K562 (cell line): ENCODE results near the gene TCAP. TPM values are rescaled to one million over a fixed set of nuclear protein-coding genes. Genes with fewer than 3 reads are reported as not detected.

Experiments
- ATAC-seq: fragments of 200-7000 bp; cut with Tn5 transposase; 3 replicates; pipeline ENCODE4 v1.9.1; 2020; ENCODE audit warnings: moderate library complexity
- BruUV-seq: library from RNA; stranded (reverse); fragments of 400-500 nt; replicated peaks from 2 replicates; lab custom pipeline; 2021; lab: Mats Ljungman, UMichigan
- CTCF ChIA-PET: fragments of 300-600 bp; formaldehyde crosslinking; extraction: SDS; loops from one replicate; lab custom pipeline; 2021; ENCODE audit warnings: low intra/inter-chr PET ratio; lab: Yijun Ruan, JAX
- POLR2A ChIA-PET: fragments of 300-600, 350-650 bp; sonication (Branson Sonifier 250); formaldehyde crosslinking; extraction: SDS; loops from one replicate; lab custom pipeline; 2021; ENCODE audit warnings: antibody characterized with exemption, inconsistent platforms; lab: Yijun Ruan, JAX
- DNase-seq, 4 experiments: peaks; one replicate each; pipeline versions ENCODE4 v3.0.0 to v3.0.0-alpha.2; 2011 to 2018; ENCODE audit warnings: low spot score in 3 of 4, mixed read lengths in 3 of 4; ENCODE audit errors: extremely low read depth in 1 of 4
- FAIRE-seq: peaks from 2 replicates; lab custom pipeline; 2011; peaks lifted over from hg19 to GRCh38; lab: Jason Lieb, UNC
- H2AFZ ChIP-seq: 2 replicates; pipeline ENCODE4 v1.6.0; 2011; ENCODE audit warnings: low read depth, low read length, control low read depth, inconsistent platforms
- H3K27ac ChIP-seq: fragments of 200-600 bp; 3 replicates; pipeline ENCODE4 v1.8.0; 2011; ENCODE audit warnings: low read depth, mild to moderate bottlenecking, control low read depth, inconsistent platforms, low read length, moderate library complexity, mixed read lengths; ENCODE audit errors: extremely low read depth
- H3K27me3 ChIP-seq, 2 experiments: fragments of 300-600 bp in 1 of 2; 2 replicates in 1 of 2; 3 replicates in 1 of 2; pipeline versions ENCODE4 v1.6.0 to v1.8.0; 2011; ENCODE audit warnings: inconsistent platforms in 2 of 2, low read length in 2 of 2, mild to moderate bottlenecking in 1 of 2, mixed read lengths in 1 of 2, moderate library complexity in 1 of 2; ENCODE audit not compliant: control insufficient read depth in 2 of 2, insufficient read depth in 2 of 2
- H3K36me3 ChIP-seq: fragments of 300-600 bp; 3 replicates; pipeline ENCODE4 v1.8.0; 2011; ENCODE audit warnings: mild to moderate bottlenecking, low read length, inconsistent platforms; ENCODE audit not compliant: control insufficient read depth, insufficient read depth
- H3K4me1 ChIP-seq, 2 experiments: fragments of 200-600 bp in 1 of 2; replicated peaks in 1 of 2; 2 replicates in 1 of 2; 3 replicates in 1 of 2; pipeline versions ENCODE4 v1.5.1 to v1.8.0; 2011; ENCODE audit warnings: inconsistent platforms in 2 of 2, low read length in 2 of 2, mild to moderate bottlenecking in 1 of 2, mixed read lengths in 1 of 2, moderate library complexity in 1 of 2; ENCODE audit not compliant: control insufficient read depth in 2 of 2, insufficient read depth in 2 of 2
- H3K4me2 ChIP-seq: 2 replicates; pipeline ENCODE4 v1.6.1; 2011; ENCODE audit warnings: low read length, control low read depth, inconsistent platforms, mixed read lengths; ENCODE audit not compliant: insufficient read depth
- H3K4me3 ChIP-seq: fragments of 200-600 bp; sonication (generic), shearing (Covaris generic); 2 replicates; pipeline ENCODE4 v1.5.1; 2016; ENCODE audit warnings: control low read depth, inconsistent platforms
- H3K79me2 ChIP-seq: fragments of 200-600 bp; 3 replicates; pipeline ENCODE4 v1.8.0; 2011; ENCODE audit warnings: low read length, inconsistent platforms; ENCODE audit not compliant: control insufficient read depth, insufficient read depth
- H3K9ac ChIP-seq, 2 experiments: 2 replicates each; pipeline versions ENCODE4 v1.6.0 to v1.6.1; 2011; ENCODE audit warnings: low read depth in 2 of 2, low read length in 2 of 2, control low read depth in 1 of 2, inconsistent platforms in 1 of 2, mild to moderate bottlenecking in 1 of 2, mixed read lengths in 1 of 2; ENCODE audit not compliant: insufficient read depth in 1 of 2
- H3K9me1 ChIP-seq: one replicate; pipeline ENCODE4 v1.6.0; 2011; ENCODE audit warnings: inconsistent platforms, mild to moderate bottlenecking, low read length, moderate library complexity; ENCODE audit not compliant: control insufficient read depth, insufficient read depth
- H3K9me3 ChIP-seq: replicated peaks from 2 replicates; pipeline ENCODE4 v1.5.1; 2011; ENCODE audit warnings: low read depth, low read length, inconsistent platforms; ENCODE audit not compliant: control insufficient read depth, insufficient read depth
- H4K20me1 ChIP-seq: replicated peaks from 2 replicates; pipeline ENCODE4 v1.6.1; 2011; ENCODE audit warnings: low read length, inconsistent platforms, mixed read lengths; ENCODE audit not compliant: control insufficient read depth, insufficient read depth
- DDX20 ChIP-seq: fragments of 450-650 bp; IDR thresholded peaks from 2 replicates; pipeline ENCODE4 v1.6.1; 2016; ENCODE audit warnings: missing genetic modification characterization, low read depth, mild to moderate bottlenecking, missing compliant biosample characterization, moderate library complexity
- SRSF1 ChIP-seq: fragments of 200-400 bp; formaldehyde crosslinking; IDR thresholded peaks from 2 replicates; pipeline ENCODE4 v1.6.1; 2017; ENCODE audit warnings: mild to moderate bottlenecking, low read depth, low read length, moderate library complexity
- WHSC1 ChIP-seq: IDR thresholded peaks from one replicate; pipeline ENCODE4 v1.6.1; 2012; ENCODE audit warnings: low read length, control low read depth, inconsistent platforms
- ZBTB17 ChIP-seq: fragments of 450-650 bp; formaldehyde crosslinking; IDR thresholded peaks from 2 replicates; pipeline ENCODE4 v1.4.0; 2020; ENCODE audit warnings: mild to moderate bottlenecking
- ZNF57 ChIP-seq: fragments of 450-650 bp; formaldehyde crosslinking; IDR thresholded peaks from 2 replicates; pipeline ENCODE4 v1.4.0; 2020; ENCODE audit warnings: mild to moderate bottlenecking, moderate library complexity
- ZNF830 ChIP-seq: fragments of 250-450 bp; sonication (Bioruptor Pico); IDR thresholded peaks from 2 replicates; pipeline ENCODE4 v1.5.0; 2021; ENCODE audit warnings: mild to moderate bottlenecking
- WGBS: fragments of 100-300 bp; shearing (Covaris generic); methylation state at CpG from one replicate; pipeline ENCODE4 v1.1.6; 2016; ENCODE audit warnings: low coverage, mixed read lengths; ENCODE audit not compliant: insufficient coverage; ENCODE audit errors: missing lambda C conversion rate; 5-methylcytosine and 5-hydroxymethylcytosine counted together
- in situ Hi-C: fragments of 300-500 bp; cut with MboI; formaldehyde crosslinking; loops from 4 replicates; pipeline ENCODE4 v1.15.0; 2018; ENCODE audit warnings: inconsistent platforms, mixed read lengths
- intact Hi-C: fragments of 100-400 bp; cut with micrococcal nuclease; formaldehyde crosslinking; loops from 2 replicates; pipeline ENCODE4 v1.14.2; 2022
- polyA plus RNA-seq, 8 experiments: library from polyadenylated mRNA; depleted of rRNA in 4 of 8; stranded (reverse) in 5 of 8; unstranded in 3 of 8; fragments of >200 nt; fragmentation: Nextera tagmentation in 2 of 8; fragmentation: Illumina TruSeq in 1 of 8; extraction: Ambion mirVana in 2 of 8; extraction: Trizol in 1 of 8; gene quantifications; 2 replicates each; pipeline versions ENCODE4 v1.2.1 to v1.2.3, GENCODE V29; 2011 to 2014; ENCODE audit warnings: inconsistent platforms in 1 of 8, missing spikeins in 1 of 8
- total RNA-seq, 7 experiments: library from RNA; depleted of rRNA in 6 of 7; stranded (reverse); fragments of >200 nt in 6 of 7; fragmentation: Illumina TruSeq in 2 of 7; extraction: Trizol in 2 of 7; gene quantifications; 2 replicates each; pipeline versions ENCODE4 v1.2.1 to v1.2.3, GENCODE V29; 2011 to 2021; ENCODE audit warnings: low replicate concordance in 1 of 7
- TF ChIP-seq, protein P1 (sequence below): fragments of 200-800 bp; sonication (Bioruptor generic); IDR thresholded peaks from 2 replicates; pipeline ENCODE4 v1.6.1; 2017; ENCODE audit warnings: missing genetic modification characterization, missing compliant biosample characterization
- TF ChIP-seq, protein P2 (sequence below), 2 experiments: fragments of 450-650 bp; IDR thresholded peaks; 2 replicates each; pipeline ENCODE4 v1.6.1; 2016
- TF ChIP-seq, protein P3 (sequence below): IDR thresholded peaks from 2 replicates; pipeline ENCODE4 v1.6.1; 2016; ENCODE audit warnings: missing genetic modification characterization, missing compliant biosample characterization
- TF ChIP-seq, protein P4 (sequence below): IDR thresholded peaks from 2 replicates; pipeline ENCODE4 v1.6.1; 2011; ENCODE audit not compliant: insufficient read length; ENCODE audit errors: extremely low read depth

TCAP gene
- total and polyA plus RNA-seq, 9 of the 15 experiments (the other 6 are each of a cell fraction or from before 2014, with no cell fraction given), result 0.33 to 1.4 (median 0.82) TPM; not detected in 2

DNA sequence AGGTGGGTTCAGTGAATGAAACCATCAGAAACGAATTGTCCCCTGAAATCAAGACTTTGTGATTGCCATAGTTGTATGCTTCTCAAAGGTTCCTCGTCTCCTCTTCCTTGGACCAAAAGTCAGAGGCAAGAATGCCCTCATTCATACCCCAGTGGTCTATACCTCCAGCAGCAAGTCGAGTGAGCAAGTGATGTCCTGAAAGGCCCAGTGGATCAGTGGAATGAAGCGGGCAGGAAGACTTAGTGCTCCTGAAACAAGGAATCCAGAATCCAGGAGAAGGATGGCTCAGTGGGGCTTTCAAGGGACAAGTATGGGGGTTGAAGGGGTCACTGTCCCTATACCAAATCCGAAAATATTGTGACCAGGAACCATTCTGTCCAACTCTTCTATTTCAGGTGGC, 29.4 kb downstream of the TCAP start (continued):
- TF ChIP-seq WHSC1, result no peak
- no peak for TF ChIP-seq ZBTB17 (CRISPR knock-in tag)
- TF ChIP-seq, protein P1, sequence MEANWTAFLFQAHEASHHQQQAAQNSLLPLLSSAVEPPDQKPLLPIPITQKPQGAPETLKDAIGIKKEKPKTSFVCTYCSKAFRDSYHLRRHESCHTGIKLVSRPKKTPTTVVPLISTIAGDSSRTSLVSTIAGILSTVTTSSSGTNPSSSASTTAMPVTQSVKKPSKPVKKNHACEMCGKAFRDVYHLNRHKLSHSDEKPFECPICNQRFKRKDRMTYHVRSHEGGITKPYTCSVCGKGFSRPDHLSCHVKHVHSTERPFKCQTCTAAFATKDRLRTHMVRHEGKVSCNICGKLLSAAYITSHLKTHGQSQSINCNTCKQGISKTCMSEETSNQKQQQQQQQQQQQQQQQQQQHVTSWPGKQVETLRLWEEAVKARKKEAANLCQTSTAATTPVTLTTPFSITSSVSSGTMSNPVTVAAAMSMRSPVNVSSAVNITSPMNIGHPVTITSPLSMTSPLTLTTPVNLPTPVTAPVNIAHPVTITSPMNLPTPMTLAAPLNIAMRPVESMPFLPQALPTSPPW (CRISPR knock-in tag), result no peak
- TF ChIP-seq SRSF1, result no peak
- no peak for TF ChIP-seq ZNF830 (CRISPR knock-in tag)
- TF ChIP-seq, protein P2, sequence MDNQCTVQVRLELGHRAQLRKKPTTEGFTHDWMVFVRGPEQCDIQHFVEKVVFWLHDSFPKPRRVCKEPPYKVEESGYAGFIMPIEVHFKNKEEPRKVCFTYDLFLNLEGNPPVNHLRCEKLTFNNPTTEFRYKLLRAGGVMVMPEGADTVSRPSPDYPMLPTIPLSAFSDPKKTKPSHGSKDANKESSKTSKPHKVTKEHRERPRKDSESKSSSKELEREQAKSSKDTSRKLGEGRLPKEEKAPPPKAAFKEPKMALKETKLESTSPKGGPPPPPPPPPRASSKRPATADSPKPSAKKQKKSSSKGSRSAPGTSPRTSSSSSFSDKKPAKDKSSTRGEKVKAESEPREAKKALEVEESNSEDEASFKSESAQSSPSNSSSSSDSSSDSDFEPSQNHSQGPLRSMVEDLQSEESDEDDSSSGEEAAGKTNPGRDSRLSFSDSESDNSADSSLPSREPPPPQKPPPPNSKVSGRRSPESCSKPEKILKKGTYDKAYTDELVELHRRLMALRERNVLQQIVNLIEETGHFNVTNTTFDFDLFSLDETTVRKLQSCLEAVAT (IDR thresholded peaks at IDR 0.05), result no peak

DNA sequence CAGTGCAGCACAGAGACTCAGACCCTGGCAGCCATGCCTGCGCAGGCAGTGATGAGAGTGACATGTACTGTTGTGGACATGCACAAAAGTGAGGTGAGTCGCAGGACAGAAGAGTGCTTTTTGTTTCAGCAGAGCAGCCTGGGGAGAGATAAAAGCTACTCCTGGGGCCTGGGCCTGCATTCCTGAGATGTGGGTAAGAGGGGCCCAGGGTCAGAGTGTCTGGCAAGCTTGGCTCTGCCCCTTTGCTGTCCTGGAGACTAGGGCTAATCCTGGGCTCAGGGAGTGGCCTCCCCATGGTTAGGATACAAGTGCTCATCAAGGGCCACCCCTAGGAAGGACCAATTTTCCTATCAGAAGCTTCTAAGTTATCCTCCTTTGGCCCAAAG, 29.9 kb downstream of the TCAP start:
- no peaks in the 10 kb centered on the region; the same call in 2 of the 3 replicates for H3K36me3 ChIP-seq
- H3K9me1 ChIP-seq, result no peaks in the 10 kb centered on the region
- ChIA-PET POLR2A (interaction anchor here (0.6 to 1.9 kb wide), 7 partner anchors 10 to 88 kb away, joined by 3 to 6 read pairs (median 4); partner anchors contain the start of gene NEUROD2), CTCF (no interaction called here)
- FAIRE-seq (no peak), DNase-seq (no peak), ATAC-seq (no peak; the same call in 1 of the 3 replicates)
- in situ Hi-C loops (no loop called here), intact Hi-C loops (no loop called here)
- 52% methylated on average over 2 of the region's 2 CpGs for WGBS
- no peak overlapping the region for H3K4me2 ChIP-seq
- no peaks in the 10 kb centered on the region for H4K20me1 ChIP-seq
- H2AFZ ChIP-seq, result no peak overlapping the region
- no peaks in the 10 kb centered on the region for H3K79me2 ChIP-seq
- TF ChIP-seq, protein P3, sequence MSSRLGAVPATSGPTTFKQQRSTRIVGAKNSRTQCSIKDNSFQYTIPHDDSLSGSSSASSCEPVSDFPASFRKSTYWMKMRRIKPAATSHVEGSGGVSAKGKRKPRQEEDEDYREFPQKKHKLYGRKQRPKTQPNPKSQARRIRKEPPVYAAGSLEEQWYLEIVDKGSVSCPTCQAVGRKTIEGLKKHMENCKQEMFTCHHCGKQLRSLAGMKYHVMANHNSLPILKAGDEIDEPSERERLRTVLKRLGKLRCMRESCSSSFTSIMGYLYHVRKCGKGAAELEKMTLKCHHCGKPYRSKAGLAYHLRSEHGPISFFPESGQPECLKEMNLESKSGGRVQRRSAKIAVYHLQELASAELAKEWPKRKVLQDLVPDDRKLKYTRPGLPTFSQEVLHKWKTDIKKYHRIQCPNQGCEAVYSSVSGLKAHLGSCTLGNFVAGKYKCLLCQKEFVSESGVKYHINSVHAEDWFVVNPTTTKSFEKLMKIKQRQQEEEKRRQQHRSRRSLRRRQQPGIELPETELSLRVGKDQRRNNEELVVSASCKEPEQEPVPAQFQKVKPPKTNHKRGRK (tag), result no peak
- TF ChIP-seq DDX20 (tag) (no peak), ZNF57 (CRISPR knock-in tag) (no peak)
- TF ChIP-seq, protein P4, sequence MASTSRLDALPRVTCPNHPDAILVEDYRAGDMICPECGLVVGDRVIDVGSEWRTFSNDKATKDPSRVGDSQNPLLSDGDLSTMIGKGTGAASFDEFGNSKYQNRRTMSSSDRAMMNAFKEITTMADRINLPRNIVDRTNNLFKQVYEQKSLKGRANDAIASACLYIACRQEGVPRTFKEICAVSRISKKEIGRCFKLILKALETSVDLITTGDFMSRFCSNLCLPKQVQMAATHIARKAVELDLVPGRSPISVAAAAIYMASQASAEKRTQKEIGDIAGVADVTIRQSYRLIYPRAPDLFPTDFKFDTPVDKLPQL, result no peak
- peak overlapping the region in 1 of 2 experiments; percentile 38; a peak in 1 of 4 replicates for H3K9ac ChIP-seq
- H3K27ac ChIP-seq, result no peak overlapping the region
- no peaks in the 10 kb centered on the region for H3K27me3 ChIP-seq
- no peak overlapping the region for H3K4me3 ChIP-seq
- H3K4me1 ChIP-seq, result peaks cover 0 to 9% of the 10 kb centered on the region in 2 experiments; a peak in 2 of 5 replicates
- no peaks in the 10 kb centered on the region for H3K9me3 ChIP-seq
- no TSS peak for BruUV-seq
